GM19025 (cell line): ENCODE data around the gene POMC.
"Not testable (repeated sequence)": the region's sequence is repeated elsewhere in the genome, so short reads cannot be mapped to it uniquely, and the experiment has no call there.

Experiments used
- ATAC-seq: cut with Tn5 transposase; IDR thresholded peaks from one replicate; pipeline ENCODE4 v1.9.1; 2021; ENCODE audit warnings: mild to moderate bottlenecking, low read depth, moderate library complexity; ENCODE audit not compliant: unreplicated experiment

Gene POMC

DNA sequence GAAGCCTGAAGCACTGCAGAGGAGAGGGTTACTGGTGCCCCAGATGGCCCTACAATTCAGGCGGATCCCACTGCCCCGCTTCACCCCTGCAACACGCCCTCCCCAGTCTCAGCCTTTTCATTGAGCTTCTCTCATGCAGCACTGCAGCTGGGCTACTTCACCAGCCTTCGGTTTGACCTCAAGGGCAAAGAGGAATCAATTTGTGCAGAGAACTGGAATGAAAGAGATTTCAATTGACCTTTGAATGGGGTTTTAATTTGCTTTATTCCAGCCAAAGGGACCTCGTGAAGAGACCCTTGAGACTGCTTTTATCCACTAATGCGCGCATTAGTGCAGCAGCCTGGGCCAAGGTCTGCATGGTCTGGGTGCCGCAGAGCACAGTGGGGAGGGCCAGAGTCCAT is 8.8 kb upstream of the POMC start:
- ATAC-seq, result no peak

DNA sequence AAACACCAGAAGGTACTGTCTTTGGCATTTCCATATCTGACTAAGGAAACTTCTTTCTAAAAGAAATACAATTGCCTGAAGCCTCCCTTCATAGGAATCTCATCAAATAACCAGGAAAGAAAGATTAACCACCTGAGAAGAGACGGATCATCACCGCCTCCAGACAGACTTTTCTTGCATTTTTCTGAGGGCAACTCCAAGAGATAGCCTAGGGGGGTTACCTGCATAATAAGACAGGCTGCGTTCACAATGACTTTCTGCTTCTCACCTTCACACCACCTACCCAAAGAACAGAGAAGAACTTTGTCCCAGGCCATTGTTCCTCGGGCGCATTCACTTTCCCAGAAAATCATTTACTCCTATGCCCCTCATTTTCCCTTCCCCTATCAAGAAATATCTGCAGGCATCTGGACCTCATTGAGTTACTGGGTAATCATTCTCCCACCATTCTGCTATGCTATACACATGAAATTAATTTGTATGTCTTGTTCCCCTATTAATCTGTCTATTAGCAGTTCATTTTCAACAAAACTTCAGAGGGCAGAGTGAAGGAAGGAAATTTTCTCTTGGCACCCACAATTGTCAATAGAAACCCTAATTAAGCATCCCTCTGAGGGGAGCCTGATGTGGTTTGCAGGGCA is 8.3 kb upstream of the POMC start:
- ATAC-seq, result no peak

GRCh38 chr2:25176138-25176537 is 7.8 kb upstream of the POMC start:
- no peak for ATAC-seq

DNA sequence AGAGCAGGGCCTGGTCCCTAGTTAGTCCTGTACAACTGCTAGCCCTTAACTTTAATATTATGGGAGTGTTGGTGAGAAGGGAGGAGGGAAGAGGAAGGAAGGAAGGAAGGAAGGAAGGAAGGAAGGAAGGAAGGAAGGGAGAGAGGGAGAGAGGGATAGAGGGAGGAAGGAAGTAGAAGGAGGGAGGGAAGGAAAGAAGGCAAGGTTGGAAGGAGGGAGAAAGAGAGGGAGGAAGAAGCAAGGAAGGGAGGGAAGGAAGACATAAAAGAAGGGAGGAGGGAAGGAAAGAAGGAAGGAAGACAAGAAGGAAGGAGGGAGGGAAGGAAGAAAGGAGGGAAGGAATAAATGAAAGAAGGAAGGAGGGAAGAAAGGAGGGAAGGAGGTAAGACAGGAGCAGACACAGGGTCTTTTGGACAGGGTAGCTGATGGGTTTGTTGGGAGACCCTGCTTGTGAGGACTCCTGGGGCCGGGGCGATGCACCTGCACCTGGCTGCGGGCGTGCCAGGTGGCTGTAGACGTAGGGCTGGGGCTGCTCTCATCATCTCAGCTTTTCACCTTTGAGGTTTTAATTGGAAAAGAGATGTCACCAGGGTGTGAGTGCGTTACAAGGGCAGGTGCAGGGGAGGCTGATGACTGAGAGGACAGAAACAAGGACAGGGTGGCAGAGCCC is 5.9 kb upstream of the POMC start:
- ATAC-seq, result no peak

- ATAC-seq, result no peak
Observed at GRCh38 chr2:25173719-25174118, 5.3 kb upstream of the POMC start.

DNA sequence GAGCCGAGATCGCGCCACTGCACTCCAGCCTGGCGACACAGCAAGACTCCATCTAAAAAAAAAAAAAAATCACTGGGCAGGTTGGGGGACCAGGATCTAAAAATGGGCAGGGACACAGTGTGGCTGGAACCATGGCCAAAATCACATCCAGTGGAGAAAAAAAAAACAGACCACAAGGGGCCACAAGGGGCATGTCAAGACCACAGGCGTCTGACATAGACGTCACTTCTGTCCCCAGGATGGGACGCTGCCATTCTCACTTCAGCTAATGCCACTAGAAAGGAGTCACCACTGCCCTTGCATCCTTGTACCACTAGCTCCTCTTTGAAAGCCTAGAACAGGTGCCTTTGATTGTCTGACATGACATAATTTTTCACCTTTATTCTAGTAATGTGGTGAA is 2.5 kb upstream of the POMC start:
- no peak for ATAC-seq

DNA sequence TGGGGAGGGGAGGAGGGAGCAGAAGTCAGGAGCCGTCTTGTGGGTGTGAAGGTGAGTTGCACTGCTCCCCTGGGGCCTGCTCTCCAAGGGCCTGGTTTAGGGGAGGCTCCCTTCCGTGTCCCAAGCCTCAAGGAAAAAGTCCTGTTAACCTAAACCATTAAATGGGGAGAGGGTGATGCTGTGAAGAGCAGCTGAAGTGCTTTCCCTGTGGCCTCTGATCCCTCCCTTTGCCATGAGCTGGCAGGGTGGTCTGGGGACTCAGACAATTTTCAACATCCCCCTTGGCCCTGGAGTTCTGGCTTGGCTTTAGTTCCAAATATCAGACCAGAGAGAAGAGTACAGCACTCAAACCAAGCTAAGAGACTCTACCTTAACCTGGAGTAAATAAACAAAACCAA is 692 bp upstream of the POMC start:
- no peak for ATAC-seq

DNA sequence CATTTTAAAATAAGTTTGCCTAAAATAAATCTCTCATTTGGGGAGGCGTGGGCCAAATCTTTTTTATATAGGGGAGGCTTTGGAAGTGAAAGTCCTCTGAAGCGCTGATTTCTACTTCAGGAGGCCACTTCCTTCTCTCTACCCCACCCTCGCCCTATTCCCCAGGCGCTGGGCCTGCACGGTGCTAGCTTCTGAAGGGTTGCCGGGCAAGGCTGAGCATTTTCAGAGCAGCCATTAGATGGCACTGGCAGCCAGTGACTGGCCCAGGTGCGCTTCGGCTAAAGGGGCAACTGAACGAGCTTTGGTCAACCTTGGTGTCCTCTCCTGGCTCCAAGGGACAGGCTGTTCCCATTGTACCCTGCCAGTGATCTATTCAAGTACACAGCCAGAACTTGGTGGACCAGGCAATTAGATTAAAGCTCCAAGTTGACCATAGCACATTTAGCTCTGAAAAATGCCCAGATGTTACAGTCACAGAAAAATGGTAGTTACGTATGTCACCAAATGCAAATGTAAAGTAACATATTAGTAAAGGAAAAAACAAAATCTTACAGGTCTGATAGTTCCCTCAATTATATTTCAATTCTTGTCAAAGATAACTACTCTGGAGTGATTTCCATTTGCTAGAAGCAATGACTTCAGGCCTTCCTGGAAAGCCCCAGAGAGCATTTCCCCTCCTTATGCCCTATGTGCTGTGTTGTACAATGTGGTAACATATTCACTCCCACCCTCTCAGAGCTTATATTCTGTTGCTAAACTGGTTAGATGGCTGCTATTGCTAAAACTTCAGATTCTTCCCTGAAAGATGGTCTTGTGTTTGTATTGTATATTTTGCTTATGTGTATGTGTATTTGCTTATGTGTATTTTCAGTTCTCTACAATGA is 2.1 kb downstream of the POMC start:
- peak; percentile 71 for ATAC-seq

- no peak for ATAC-seq
Observed at GRCh38 chr2:25164561-25164960, 3.8 kb downstream of the POMC start.

DNA sequence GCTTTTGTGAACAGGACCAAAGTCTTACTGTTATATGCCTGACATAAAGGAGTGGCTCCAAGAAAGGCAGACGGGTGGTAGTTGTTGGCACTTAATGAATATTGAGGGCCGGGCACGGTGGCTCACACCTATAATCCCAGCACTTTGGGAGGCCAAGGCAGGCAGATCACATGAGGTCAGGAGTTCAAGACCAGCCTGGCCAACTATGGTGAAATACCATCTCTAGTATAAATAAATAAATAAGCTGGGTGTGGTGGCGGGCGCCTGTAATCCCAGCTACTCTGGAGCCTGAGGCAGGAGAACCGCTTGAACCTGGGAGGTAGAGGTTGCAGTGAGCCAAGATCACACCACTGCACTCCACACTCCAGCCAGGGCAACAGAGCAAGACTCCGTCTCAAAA is 6.3 kb downstream of the POMC start:
- ATAC-seq, result not testable (repeated sequence)

- no peak for ATAC-seq
Observed at GRCh38 chr2:25161055-25161781, 7.2 kb downstream of the POMC start.

DNA sequence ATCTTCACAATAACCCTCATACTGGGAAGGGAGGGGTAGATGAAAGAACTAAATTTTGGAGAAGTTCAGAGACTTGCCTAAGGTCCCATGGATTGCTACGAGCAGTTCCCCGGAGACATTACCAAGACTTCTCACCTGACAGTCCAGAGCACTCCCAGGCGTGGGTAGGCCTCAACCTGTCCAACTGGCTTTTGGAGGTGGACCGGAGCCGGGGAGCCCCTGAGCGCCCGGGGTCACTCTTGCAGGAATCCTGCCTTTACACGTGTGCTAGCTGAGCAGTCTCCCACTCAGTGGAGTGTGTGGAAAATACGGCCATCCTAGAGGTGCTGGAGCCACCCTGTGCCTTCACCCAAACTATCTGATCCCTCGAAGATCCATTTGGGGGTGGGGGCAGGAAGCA is 8.0 kb downstream of the POMC start:
- ATAC-seq, result no peak

- no peak for ATAC-seq
Observed at GRCh38 chr2:25159949-25160348, 8.4 kb downstream of the POMC start.

DNA sequence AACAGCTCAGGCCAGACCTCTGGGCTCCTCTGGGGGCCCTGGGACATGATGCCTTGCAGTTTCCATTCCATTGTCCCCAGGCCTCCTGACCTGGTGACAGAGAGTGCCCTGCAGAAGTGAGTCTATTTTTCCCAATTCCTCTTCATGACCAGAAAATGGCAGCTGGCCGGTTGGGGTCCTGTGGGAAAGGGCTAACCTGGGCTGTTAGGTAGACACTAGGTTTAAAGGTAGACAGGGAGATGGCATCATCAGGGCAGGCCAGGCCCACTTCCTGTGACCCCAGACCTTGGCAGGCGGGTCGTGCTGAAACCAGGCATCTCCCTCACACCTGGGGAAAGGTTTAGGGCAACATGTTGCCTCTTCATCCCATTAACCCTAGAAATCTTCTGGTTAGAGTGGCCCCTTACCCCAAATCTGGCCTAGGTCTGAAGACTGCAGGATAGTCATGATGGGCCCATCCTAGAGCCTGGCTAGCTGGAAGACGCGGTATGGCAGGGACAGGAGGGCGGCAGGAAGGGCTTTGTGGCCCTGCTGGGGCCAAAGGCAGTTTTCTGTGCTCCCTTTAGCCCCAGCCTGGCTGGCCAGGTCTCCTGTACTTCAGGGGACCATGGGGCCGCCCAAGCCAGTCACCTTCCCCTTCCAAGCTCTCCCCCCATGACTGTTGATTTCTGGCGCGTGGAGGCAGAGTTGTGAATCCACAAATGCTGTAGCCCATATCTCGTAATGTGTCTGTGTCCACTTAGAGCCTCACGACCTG is 10.1 kb downstream of the POMC start:
- no peak for ATAC-seq

DNA sequence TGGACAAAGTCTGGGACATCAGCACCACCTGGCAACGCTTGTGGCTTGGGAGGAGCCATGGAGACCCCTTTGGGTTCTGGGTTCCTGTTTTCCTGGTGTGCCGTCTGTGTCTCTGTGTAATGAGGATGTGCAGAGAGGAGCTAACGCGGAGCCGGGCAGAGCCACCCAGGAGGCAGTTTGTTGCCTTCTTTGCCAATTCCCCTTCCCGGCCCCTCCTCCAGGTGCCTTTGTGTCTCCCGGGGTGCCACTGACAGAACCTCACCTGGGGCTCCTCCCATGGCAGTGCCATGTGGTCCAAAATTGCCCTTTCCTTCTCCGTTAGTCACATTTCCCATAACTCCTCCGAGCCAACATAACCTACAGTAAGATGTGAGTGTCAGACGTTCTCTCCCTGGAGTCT is 13.0 kb downstream of the POMC start:
- ATAC-seq, result no peak

DNA sequence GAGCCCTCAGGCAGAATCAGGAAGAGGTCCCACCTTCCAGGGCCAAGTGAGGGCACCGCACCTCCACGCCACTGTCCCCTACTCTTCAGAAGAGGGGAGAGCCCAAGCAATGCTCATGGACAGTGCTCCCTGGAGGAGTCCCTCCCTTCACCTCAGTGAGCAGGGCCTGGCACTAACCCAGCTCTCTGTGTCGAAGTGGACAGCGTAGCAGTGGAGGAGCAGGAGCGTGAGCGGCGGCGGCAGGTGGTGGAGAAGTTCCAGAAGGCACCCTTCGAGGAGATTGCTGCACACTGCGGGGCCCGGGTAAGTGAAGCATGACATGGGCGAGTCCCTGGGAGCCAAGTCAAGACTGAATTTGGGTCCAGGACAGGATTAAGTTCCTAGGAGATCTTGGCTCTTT is 16.7 kb downstream of the POMC start:
- no peak for ATAC-seq

DNA sequence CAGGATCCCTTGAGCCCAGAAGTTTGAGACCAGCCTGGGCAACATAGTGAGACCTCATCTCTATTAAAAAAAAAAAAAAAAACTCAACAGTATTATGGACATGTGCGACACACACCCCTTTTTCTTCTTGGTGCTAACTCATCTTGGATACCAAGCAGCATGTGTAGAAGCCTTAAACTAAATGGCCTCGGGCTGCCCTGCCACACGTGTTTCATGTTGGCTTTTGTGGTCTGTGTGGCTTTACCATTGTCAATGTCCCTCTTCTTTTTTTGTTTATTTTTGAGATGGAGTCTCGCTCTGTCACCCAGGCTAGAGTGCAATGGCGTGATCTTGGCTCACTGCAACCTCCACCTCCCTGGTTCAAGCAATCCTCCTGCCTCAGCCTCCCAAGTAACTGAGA is 17.4 kb downstream of the POMC start:
- not testable (repeated sequence) for ATAC-seq

DNA sequence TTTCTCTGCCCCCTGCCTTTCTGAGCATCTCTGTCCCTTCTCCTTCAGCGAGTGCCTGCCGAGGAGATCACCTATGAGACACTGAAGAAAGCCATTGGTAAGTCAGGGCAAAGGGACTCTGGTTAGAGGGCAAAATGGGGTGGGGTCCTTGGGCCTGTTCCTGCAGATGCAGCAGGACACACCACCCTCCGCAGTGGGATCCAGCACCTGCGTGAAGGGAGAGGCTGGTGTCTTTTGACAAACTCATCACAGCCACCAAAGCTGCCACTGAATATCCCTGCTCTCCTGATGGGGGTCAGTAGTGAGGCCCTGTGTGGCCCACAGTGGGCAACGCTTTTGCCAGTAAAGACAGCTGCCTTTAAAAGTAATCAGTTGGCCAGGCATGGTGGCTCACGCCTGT is 18.7 kb downstream of the POMC start:
- no peak for ATAC-seq

DNA sequence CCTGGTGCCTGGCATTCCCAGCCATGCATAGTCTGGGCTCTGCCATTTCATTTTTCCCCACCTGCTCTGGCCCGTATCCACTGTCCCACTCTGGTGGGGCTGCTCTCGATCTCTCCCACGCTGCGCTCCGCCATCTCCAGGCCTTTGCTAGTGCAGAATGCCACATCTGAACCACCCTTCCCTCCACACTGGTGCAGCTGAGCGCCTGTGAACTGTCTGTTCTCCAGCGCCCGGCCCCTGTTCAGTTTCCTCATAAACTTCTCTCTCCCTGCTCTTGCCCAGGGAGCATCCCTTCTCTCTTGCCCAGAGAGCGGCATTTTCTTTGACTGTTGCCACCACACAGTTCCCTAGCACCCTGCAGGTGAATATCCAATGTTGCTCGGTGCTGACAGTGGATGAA is 21.5 kb downstream of the POMC start:
- ATAC-seq, result no peak

DNA sequence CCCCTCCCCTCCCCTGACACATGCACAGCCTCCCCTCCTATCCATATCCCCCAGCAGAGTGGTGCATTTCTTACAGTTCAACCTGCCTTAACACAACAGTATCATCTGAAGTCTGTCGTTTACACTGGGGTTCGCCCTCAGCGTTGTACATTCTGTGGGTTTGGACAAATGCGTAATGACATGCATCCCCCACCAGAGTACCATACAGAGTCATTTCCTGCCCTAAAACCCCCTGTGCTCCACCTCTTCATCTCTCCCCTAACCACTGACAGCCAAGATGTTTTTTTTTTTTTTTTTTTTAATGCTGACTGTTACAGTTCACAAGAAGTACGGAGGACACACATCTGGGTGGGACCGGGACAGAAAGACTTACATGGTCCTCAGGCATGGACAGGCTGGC is 22.6 kb downstream of the POMC start:
- ATAC-seq, result no peak
